Epithelial cell of proximal tubule (primary cell): ENCODE measurements around the gene SPATC1L. TPM values are rescaled to one million over a fixed set of nuclear protein-coding genes. Genes with fewer than 3 reads are reported as not detected.
"Not testable (repeated sequence)": the region's sequence is repeated elsewhere in the genome, so short reads cannot be mapped to it uniquely, and the experiment has no call there.

Source experiments
- DNase-seq: peaks from one replicate; pipeline ENCODE4 v3.0.0-alpha.2; 2011; ENCODE audit warnings: low read depth
- H3K4me3 ChIP-seq: 2 replicates; pipeline ENCODE4 v1.5.1; 2011; ENCODE audit warnings: low read depth, mild to moderate bottlenecking, low read length
- CTCF ChIP-seq: conservative IDR thresholded peaks from 2 replicates; pipeline ENCODE4 v1.5.1; 2012; ENCODE audit warnings: low read depth, mild to moderate bottlenecking, low read length
- total RNA-seq: library from RNA; depleted of rRNA; stranded (reverse); fragments of >200 nt; gene quantifications from 2 replicates; pipeline ENCODE4 v1.2.3, GENCODE V29; 2015

SPATC1L gene
- total RNA-seq, 1 donor from 2014 or later, result 22.0 TPM

GRCh38 chr21:46142582-46143473 is 41.4 kb downstream of the SPATC1L start:
- no peak for TF ChIP-seq CTCF
- H3K4me3 ChIP-seq, result no peak overlapping the region
- DNase-seq, result no peak

- no peak for DNase-seq
- H3K4me3 ChIP-seq, result no peak overlapping the region
- no peak for TF ChIP-seq CTCF
Measured at GRCh38 chr21:46141767-46142581, 42.3 kb downstream of the SPATC1L start.

- not testable (repeated sequence) for DNase-seq, H3K4me3 ChIP-seq
Measured at GRCh38 chr21:46140352-46141003, 43.8 kb downstream of the SPATC1L start.

- no peak for DNase-seq
- no peak for TF ChIP-seq CTCF
- H3K4me3 ChIP-seq, result no peak overlapping the region
Measured at GRCh38 chr21:46139686-46140085, 44.6 kb downstream of the SPATC1L start.

- DNase-seq, result no peak
- no peak overlapping the region for H3K4me3 ChIP-seq
- TF ChIP-seq CTCF, result no peak
Measured at GRCh38 chr21:46138383-46138970, 45.8 kb downstream of the SPATC1L start.

- H3K4me3 ChIP-seq, result no peak overlapping the region
- TF ChIP-seq CTCF, result no peak
- no peak for DNase-seq
Measured at GRCh38 chr21:46137908-46138307, 46.4 kb downstream of the SPATC1L start.
